HG02763 (cell line): ENCODE data around the gene TMEM256.

Experiments used
- ATAC-seq: cut with Tn5 transposase; IDR thresholded peaks from one replicate; pipeline ENCODE4 v1.9.1; 2021; ENCODE audit warnings: mild to moderate bottlenecking, moderate library complexity; ENCODE audit not compliant: unreplicated experiment

TMEM256 gene

DNA sequence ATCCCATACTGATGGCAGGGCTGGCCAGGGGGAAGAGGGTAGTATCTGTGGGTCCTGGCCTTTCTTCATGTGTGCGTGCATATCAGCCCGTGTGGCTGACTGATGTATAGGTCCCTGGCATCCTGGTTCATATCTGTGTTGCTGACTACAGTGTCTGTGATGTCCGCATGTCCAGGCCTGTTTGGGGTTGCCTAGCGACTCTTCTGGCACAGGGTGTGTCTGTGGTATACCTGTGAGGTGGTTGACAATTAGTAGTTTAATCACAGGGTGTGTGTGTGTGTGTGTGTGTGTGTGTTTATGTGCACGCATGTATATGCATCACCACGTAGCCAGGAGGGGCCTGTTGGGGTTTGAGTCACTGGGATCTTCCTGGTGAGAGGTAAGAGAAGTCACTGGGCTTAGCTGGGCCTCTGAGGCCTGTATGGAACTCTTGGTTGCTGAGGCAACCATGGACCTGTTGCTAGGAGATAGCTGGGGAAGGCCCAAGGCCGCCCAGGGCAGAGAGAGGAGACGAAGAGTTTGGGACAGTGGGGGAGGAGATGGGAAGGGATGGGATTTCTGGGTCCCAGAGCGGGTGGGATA is 49.5 kb downstream of the TMEM256 start:
- ATAC-seq, result no peak
